C4-2B (cell line): ENCODE data around the gene PRSS12.

ENCODE experiments used
- CTCF ChIP-seq: fragments of 450-650 bp; conservative IDR thresholded peaks from 2 replicates; pipeline ENCODE4 v1.5.1; 2017; ENCODE audit warnings: mild to moderate bottlenecking
- ZFX ChIP-seq: fragments of 450-650 bp; IDR thresholded peaks from 2 replicates; pipeline ENCODE4 v1.6.1; 2017

- TF ChIP-seq CTCF: no peak
- TF ChIP-seq ZFX: no peak
Observed at GRCh38 chr4:118281611-118282442, 71.0 kb downstream of the PRSS12 start.
